ENCODE measurements around the gene SYNE3.

DNA sequence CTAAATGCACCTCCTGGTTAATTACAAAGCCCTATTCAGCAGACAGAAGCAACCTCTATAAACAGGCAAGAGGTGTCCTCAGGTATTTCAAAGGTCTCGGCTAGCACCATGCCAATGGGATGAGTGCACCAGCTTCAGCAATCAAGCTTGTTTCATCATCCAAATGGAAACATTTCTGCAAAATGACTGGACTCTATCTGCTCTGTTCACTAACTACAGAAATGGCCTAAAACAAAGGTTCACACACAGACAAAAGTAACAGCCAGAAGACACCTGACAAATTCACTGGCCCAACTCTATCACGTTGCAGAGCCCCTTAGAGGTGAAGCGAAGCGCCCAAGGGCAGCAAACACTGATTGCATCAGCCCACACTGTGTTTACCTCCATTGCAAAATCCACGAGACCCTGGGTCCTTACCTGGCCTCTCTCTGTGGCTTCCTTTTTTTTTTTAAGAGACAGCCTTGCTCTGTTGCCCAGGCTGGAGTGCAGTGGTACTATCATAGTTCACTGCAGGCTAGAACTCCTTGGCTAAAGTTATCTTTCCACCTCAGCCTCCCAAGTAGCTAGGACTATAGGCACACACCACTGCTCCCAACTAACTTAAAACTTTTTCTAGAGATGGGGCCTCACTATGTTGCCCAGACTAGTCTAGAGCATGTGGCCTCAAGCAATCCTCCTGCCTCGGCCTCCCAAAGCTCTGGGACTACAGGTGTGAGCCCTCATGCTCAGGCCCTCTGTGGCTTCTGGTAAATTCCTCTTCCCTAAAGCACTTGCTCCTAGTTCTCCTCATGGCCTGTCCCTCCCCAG lies 8.5 kb upstream of the SYNE3 start:
- no peak for TF ChIP-seq POLR2A (IDR thresholded peaks at IDR 0.05)
- no peak for TF ChIP-seq POLR2AphosphoS5 (IDR thresholded peaks at IDR 0.05; ENCODE audit: insufficient read depth in 1 of 2, low read depth in 1 of 2)

All from vagina (tissue), 2 donors.